NT2/D1 (cell line): Measurements from ENCODE around the gene RAET1L.

ENCODE experiments used
- DNase-seq: peaks from one replicate; pipeline ENCODE4 v3.0.0-alpha.2; 2011; ENCODE audit warnings: low read depth, low spot score
- H3K27me3 ChIP-seq: 2 replicates; pipeline ENCODE4 v1.6.0; 2011; ENCODE audit warnings: mild to moderate bottlenecking; ENCODE audit not compliant: insufficient read length, insufficient read depth
- H3K36me3 ChIP-seq: 2 replicates; pipeline ENCODE4 v1.6.1; 2011; ENCODE audit warnings: mild to moderate bottlenecking, low read length, mixed read lengths; ENCODE audit not compliant: insufficient read depth, insufficient read length
- H3K4me1 ChIP-seq: 2 replicates; pipeline ENCODE4 v1.5.1; 2011; ENCODE audit not compliant: insufficient read depth, insufficient read length
- H3K4me3 ChIP-seq: 2 replicates; pipeline ENCODE4 v1.5.1; 2011; ENCODE audit warnings: low read depth; ENCODE audit not compliant: insufficient read length
- H3K9ac ChIP-seq: 2 replicates; pipeline ENCODE4 v1.6.0; 2011; ENCODE audit warnings: low read depth; ENCODE audit not compliant: insufficient read length
- H3K9me3 ChIP-seq: 2 replicates; pipeline ENCODE4 v1.5.1; 2011; ENCODE audit warnings: mild to moderate bottlenecking, low read length; ENCODE audit not compliant: insufficient read depth
- SUZ12 ChIP-seq: IDR thresholded peaks from 2 replicates; pipeline ENCODE4 v1.6.1; 2011; ENCODE audit not compliant: insufficient read length, insufficient read depth; ENCODE audit errors: extremely low read depth
- YY1 ChIP-seq: IDR thresholded peaks from 2 replicates; pipeline ENCODE4 v1.6.1; 2011; ENCODE audit not compliant: insufficient read length, insufficient read depth
- ZNF274 ChIP-seq: IDR thresholded peaks from 2 replicates; pipeline ENCODE4 v1.6.1; 2011; ENCODE audit warnings: mild to moderate bottlenecking, low read depth, low read length

The RAET1L gene

GRCh38 chr6:150032598-150032997, 7.3 kb upstream of the RAET1L start:
- no peak overlapping the region for H3K4me3 ChIP-seq
- H3K9me3 ChIP-seq: no peaks in the 10 kb centered on the region
- no peaks in the 10 kb centered on the region for H3K4me1 ChIP-seq
- no peak for TF ChIP-seq ZNF274
- no peak for TF ChIP-seq SUZ12
- TF ChIP-seq YY1: no peak
- no peak for DNase-seq
- H3K36me3 ChIP-seq: no peaks in the 10 kb centered on the region
- H3K27me3 ChIP-seq: peaks cover 37% of the 10 kb centered on the region
- H3K9ac ChIP-seq: no peak overlapping the region

GRCh38 chr6:150030611-150031010, 5.3 kb upstream of the RAET1L start:
- no peak overlapping the region for H3K9ac ChIP-seq
- peaks cover 3% of the 10 kb centered on the region for H3K4me1 ChIP-seq
- TF ChIP-seq SUZ12 (no peak), YY1 (no peak), ZNF274 (no peak)
- H3K27me3 ChIP-seq: peaks cover 18% of the 10 kb centered on the region
- DNase-seq: no peak
- no peaks in the 10 kb centered on the region for H3K36me3 ChIP-seq
- no peak overlapping the region for H3K4me3 ChIP-seq
- no peaks in the 10 kb centered on the region for H3K9me3 ChIP-seq

GRCh38 chr6:150029749-150030148, 4.4 kb upstream of the RAET1L start:
- Histone ChIP-seq H3K9ac (no peak overlapping the region), H3K36me3 (no peaks in the 10 kb centered on the region), H3K4me3 (no peak overlapping the region), H3K9me3 (no peaks in the 10 kb centered on the region), H3K27me3 (peaks cover 9% of the 10 kb centered on the region), H3K4me1 (peaks cover 3% of the 10 kb centered on the region)
- DNase-seq: no peak
- TF ChIP-seq ZNF274: no peak
- no peak for TF ChIP-seq YY1
- no peak for TF ChIP-seq SUZ12

- Histone ChIP-seq H3K4me3 (no peak overlapping the region), H3K4me1 (peaks cover 3% of the 10 kb centered on the region), H3K9ac (no peak overlapping the region), H3K36me3 (no peaks in the 10 kb centered on the region), H3K27me3 (peaks cover 7% of the 10 kb centered on the region), H3K9me3 (no peaks in the 10 kb centered on the region)
- TF ChIP-seq ZNF274: no peak
- no peak for TF ChIP-seq SUZ12
- TF ChIP-seq YY1: no peak
- DNase-seq: no peak
Measured at GRCh38 chr6:150029276-150029675, 3.9 kb upstream of the RAET1L start.

- Histone ChIP-seq H3K4me3 (no peak overlapping the region), H3K9ac (no peak overlapping the region), H3K36me3 (no peaks in the 10 kb centered on the region), H3K27me3 (peaks cover 7% of the 10 kb centered on the region), H3K9me3 (no peaks in the 10 kb centered on the region), H3K4me1 (peaks cover 3% of the 10 kb centered on the region)
- TF ChIP-seq SUZ12: no peak
- no peak for TF ChIP-seq ZNF274
- TF ChIP-seq YY1: no peak
- no peak for DNase-seq
Measured at GRCh38 chr6:150028799-150029198, 3.5 kb upstream of the RAET1L start.

GRCh38 chr6:150027806-150028565, 2.7 kb upstream of the RAET1L start:
- peaks cover under 1% of the 10 kb centered on the region for H3K27me3 ChIP-seq
- no peak overlapping the region for H3K9ac ChIP-seq
- H3K4me1 ChIP-seq: peaks cover 3% of the 10 kb centered on the region
- H3K9me3 ChIP-seq: no peaks in the 10 kb centered on the region
- no peak overlapping the region for H3K4me3 ChIP-seq
- H3K36me3 ChIP-seq: no peaks in the 10 kb centered on the region
- no peak for DNase-seq
- TF ChIP-seq SUZ12: no peak
- no peak for TF ChIP-seq ZNF274
- no peak for TF ChIP-seq YY1

- Histone ChIP-seq H3K4me3 (no peak overlapping the region), H3K9ac (no peak overlapping the region), H3K27me3 (no peaks in the 10 kb centered on the region), H3K4me1 (peaks cover 3% of the 10 kb centered on the region), H3K9me3 (no peaks in the 10 kb centered on the region), H3K36me3 (no peaks in the 10 kb centered on the region)
- TF ChIP-seq SUZ12 (no peak), YY1 (no peak), ZNF274 (no peak)
- no peak for DNase-seq
Measured at GRCh38 chr6:150026976-150027805, 1.9 kb upstream of the RAET1L start.
